B cell (primary cell): Measurements from ENCODE around the gene STX8. TPM values are rescaled to one million over a fixed set of nuclear protein-coding genes. Genes with fewer than 3 reads are reported as not detected.

Experiments used
- ATAC-seq: fragments of 200-7000 bp; cut with Tn5 transposase; one replicate; pipeline ENCODE4 v1.10.0; 2021; ENCODE audit warnings: low read depth, mild to moderate bottlenecking, moderate number of reproducible peaks, moderate library complexity
- CTCF ChIA-PET: fragments of 350-600 bp; sonication (Branson Sonifier 250); formaldehyde crosslinking; loops from one replicate; lab custom pipeline; 2021; ENCODE audit warnings: antibody characterized with exemption, inconsistent platforms; lab: Charles Lee
- POLR2A ChIA-PET: fragments of 350-600 bp; sonication (Branson Sonifier 250); formaldehyde crosslinking; loops from one replicate; lab custom pipeline; 2021; ENCODE audit warnings: antibody characterized with exemption; lab: Charles Lee
- DNase-seq: peaks from one replicate; pipeline ENCODE4 v3.0.0; 2013
- H2AFZ ChIP-seq: 2 replicates; pipeline ENCODE4 v1.6.1; 2012; ENCODE audit warnings: mild to moderate bottlenecking, low read depth, low read length; ENCODE audit not compliant: insufficient read depth, poor library complexity, severe bottlenecking
- H3K27ac ChIP-seq, 2 donors: 1 replicate in 1 of 2; 2 replicates in 1 of 2; pipeline ENCODE4 v1.5.1; 2012 to 2013; ENCODE audit warnings: low read length in 2 of 2, mild to moderate bottlenecking in 2 of 2, moderate library complexity in 1 of 2
- H3K27me3 ChIP-seq, 4 experiments: fragments of 200-600 bp in 1 of 4; sonication (generic) in 1 of 4; replicated peaks in 1 of 4; 1 replicate in 2 of 4; 2 replicates in 2 of 4; pipeline versions ENCODE4 v1.6.1 to v1.7.0; 2013 to 2016; ENCODE audit warnings: low read length in 3 of 4, mild to moderate bottlenecking in 2 of 4, mixed read lengths in 1 of 4, moderate library complexity in 1 of 4; ENCODE audit not compliant: insufficient read depth in 4 of 4, control insufficient read depth in 3 of 4; ENCODE audit errors: control extremely low read depth in 1 of 4
- H3K36me3 ChIP-seq, 2 experiments: replicated peaks in 1 of 2; 1 replicate in 1 of 2; 2 replicates in 1 of 2; pipeline versions ENCODE4 v1.6.1 to v1.7.1; 2013; ENCODE audit warnings: low read length in 1 of 2; ENCODE audit not compliant: insufficient read depth in 2 of 2, control insufficient read depth in 1 of 2; ENCODE audit errors: control extremely low read depth in 1 of 2, extremely low read depth in 1 of 2
- H3K4me1 ChIP-seq, 2 donors: fragments of 200-600 bp in 1 of 2; sonication (generic) in 1 of 2; 1 replicate in 1 of 2; 2 replicates in 1 of 2; pipeline versions ENCODE4 v1.5.1 to v1.6.1; 2013 to 2017; ENCODE audit warnings: low read length in 2 of 2; ENCODE audit not compliant: control insufficient read depth in 2 of 2, insufficient read depth in 2 of 2
- H3K4me2 ChIP-seq: replicated peaks from 2 replicates; pipeline ENCODE3; 2012; ENCODE audit warnings: mild to moderate bottlenecking, low read depth, low read length; ENCODE audit not compliant: poor library complexity, severe bottlenecking
- H3K4me3 ChIP-seq, 5 experiments: fragments of 200-600 bp in 1 of 5; sonication (generic) in 1 of 5; 1 replicate in 3 of 5; 2 replicates in 2 of 5; pipeline versions ENCODE4 v1.5.1 to v1.7.0; 2011 to 2016; ENCODE audit warnings: low read length in 4 of 5, mild to moderate bottlenecking in 4 of 5, low read depth in 2 of 5, control low read depth in 1 of 5, moderate library complexity in 1 of 5; ENCODE audit not compliant: insufficient read depth in 1 of 5; ENCODE audit errors: control extremely low read depth in 1 of 5, extremely low read depth in 1 of 5
- H3K79me2 ChIP-seq: fragments of 200-600 bp; sonication (generic); one replicate; pipeline ENCODE4 v1.6.0; 2016; ENCODE audit warnings: low read length; ENCODE audit not compliant: control insufficient read depth, insufficient read depth
- H3K9ac ChIP-seq: fragments of 200-600 bp; sonication (generic); 2 replicates; pipeline ENCODE4 v1.6.1; 2017; ENCODE audit warnings: mild to moderate bottlenecking, low read length, moderate library complexity
- H3K9me3 ChIP-seq, 3 donors: one replicate each; pipeline versions ENCODE4 v1.6.1 to v1.7.1; 2013; ENCODE audit warnings: low read length in 2 of 3; ENCODE audit not compliant: control insufficient read depth in 2 of 3, insufficient read depth in 1 of 3; ENCODE audit errors: control extremely low read depth in 1 of 3
- H4K20me1 ChIP-seq: 2 replicates; pipeline ENCODE4 v1.6.0; 2012; ENCODE audit warnings: mild to moderate bottlenecking, low read length; ENCODE audit not compliant: insufficient read depth, control insufficient read depth, poor library complexity, severe bottlenecking
- H3K27ac Mint-ChIP-seq: one replicate; pipeline ENCODE4 v1.8.0; 2021; ENCODE audit warnings: mixed read lengths
- H3K27me3 Mint-ChIP-seq: one replicate; pipeline ENCODE4 v1.8.0; 2021; ENCODE audit warnings: mixed read lengths
- H3K4me1 Mint-ChIP-seq: one replicate; pipeline ENCODE4 v1.8.0; 2021; ENCODE audit warnings: mixed read lengths
- H3K4me3 Mint-ChIP-seq: one replicate; pipeline ENCODE4 v1.8.0; 2021; ENCODE audit warnings: mixed read lengths
- H3K9me3 Mint-ChIP-seq: one replicate; pipeline ENCODE4 v1.8.0; 2022; ENCODE audit warnings: mixed read lengths; ENCODE audit not compliant: insufficient read depth
- CTCF ChIP-seq: fragments of 200-600 bp; IDR thresholded peaks from one replicate; pipeline ENCODE4 v1.8.0; 2022; ENCODE audit warnings: antibody characterized with exemption, mild to moderate bottlenecking
- EZH2 ChIP-seq: IDR thresholded peaks from 2 replicates; pipeline ENCODE4 v1.6.1; 2012; ENCODE audit warnings: borderline replicate concordance, low read depth, mild to moderate bottlenecking, moderate library complexity, low read length; ENCODE audit not compliant: insufficient read depth, poor library complexity, severe bottlenecking
- WGBS: methylation state at CpG from one replicate; pipeline ENCODE4 v1.1.5; 2013; ENCODE audit warnings: missing lambda C conversion rate; ENCODE audit not compliant: insufficient coverage; 5-methylcytosine and 5-hydroxymethylcytosine counted together
- intact Hi-C: fragments of 100-400 bp; cut with micrococcal nuclease; formaldehyde crosslinking; loops from one replicate; pipeline ENCODE4 v1.10.0; 2022
- polyA plus RNA-seq: library from polyadenylated mRNA; depleted of rRNA; stranded (reverse); fragments of >200 nt; gene quantifications from 2 replicates; pipeline ENCODE4 v1.2.3, GENCODE V29; 2012
- total RNA-seq, 2 donors: library from RNA; stranded (reverse); fragments of 120-200 nt in 1 of 2; gene quantifications; 1 replicate in 1 of 2; 2 replicates in 1 of 2; pipeline versions ENCODE4 v1.2.3 to v1.2.4, GENCODE V29; 2013 to 2022

STX8 gene
- total and polyA plus RNA-seq, 2 donors (not counting 1 experiment from before 2014, with no cell fraction given), result 35.8 to 61.5 TPM

DNA sequence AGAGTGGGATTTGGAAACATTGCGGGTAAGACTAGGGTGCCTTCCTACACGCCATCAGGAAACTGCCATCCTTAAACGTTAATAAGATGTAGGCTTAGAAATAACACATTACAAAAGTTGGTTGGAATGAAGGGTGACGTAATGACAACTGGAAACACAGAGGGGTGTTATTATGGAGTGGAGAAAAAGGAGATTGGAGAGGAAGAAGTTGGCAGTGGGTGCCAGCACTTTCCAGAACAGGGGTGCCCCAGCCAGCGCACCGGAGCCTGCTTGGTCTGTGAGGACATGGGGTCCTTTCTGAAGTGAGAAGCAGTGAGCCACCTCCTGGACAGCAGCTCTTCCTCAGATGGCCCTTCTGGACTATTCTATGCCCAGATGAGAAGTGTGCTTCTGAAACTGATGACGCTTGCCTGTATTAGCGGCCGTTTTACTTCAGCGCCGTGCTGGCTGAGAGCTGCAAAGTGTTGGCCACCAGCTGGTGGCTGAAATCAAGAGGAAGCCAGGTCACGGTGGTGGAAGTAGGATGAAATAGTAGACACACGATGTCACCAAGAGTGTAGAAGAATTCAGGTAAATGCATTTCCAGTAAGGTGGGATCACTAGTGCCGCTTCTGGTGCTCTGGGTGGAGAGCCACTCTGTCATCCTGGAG, 309.5 kb downstream of the STX8 start:
- Histone ChIP-seq H3K4me3 (no peak overlapping the region), H2AFZ (no peak overlapping the region), H3K36me3 (peaks cover 0 to 7% of the 10 kb centered on the region in 2 experiments), H3K27me3 (no peaks in the 10 kb centered on the region), H3K9me3 (peaks cover 0 to 5% (median 0%) of the 10 kb centered on the region in 3 donors), H3K79me2 (peaks cover 3% of the 10 kb centered on the region), H3K27ac (no peak overlapping the region), H3K4me1 (no peaks in the 10 kb centered on the region), H4K20me1 (no peaks in the 10 kb centered on the region), H3K9ac (no peak overlapping the region), H3K4me2 (no peak overlapping the region)
- Mint-ChIP-seq H3K9me3 (no peaks in the 10 kb centered on the region), H3K4me3 (no peak overlapping the region), H3K4me1 (no peaks in the 10 kb centered on the region), H3K27me3 (no peaks in the 10 kb centered on the region), H3K27ac (no peak overlapping the region)
- CTCF ChIA-PET, result no interaction called here
- DNase-seq, result no peak
- WGBS, result 97% methylated on average over 9 of the region's 14 CpGs
- TF ChIP-seq EZH2 (no peak), CTCF (no peak)
- no peak for ATAC-seq
- intact Hi-C loops, result no loop called here
- POLR2A ChIA-PET, result interaction anchor here (0.6 kb wide), 1 partner anchor 705 kb away, joined by 4 read pairs; no protein-coding TSS in a partner anchor

- no peak overlapping the region for H3K4me2 ChIP-seq
- POLR2A ChIA-PET, result no interaction called here
- peaks cover 3% of the 10 kb centered on the region for H3K79me2 ChIP-seq
- DNase-seq (no peak), ATAC-seq (no peak)
- H3K4me3 ChIP-seq, result no peak overlapping the region
- H3K27me3 ChIP-seq, result no peaks in the 10 kb centered on the region
- Mint-ChIP-seq H3K9me3 (no peaks in the 10 kb centered on the region), H3K4me1 (peaks cover 16% of the 10 kb centered on the region), H3K27ac (no peak overlapping the region), H3K4me3 (no peak overlapping the region), H3K27me3 (no peaks in the 10 kb centered on the region)
- H4K20me1 ChIP-seq, result no peaks in the 10 kb centered on the region
- 95% methylated on average over 15 of the region's 24 CpGs for WGBS
- H3K9ac ChIP-seq, result no peak overlapping the region
- intact Hi-C loops, result no loop called here
- no peak overlapping the region for H2AFZ ChIP-seq
- CTCF ChIA-PET, result no interaction called here
- H3K27ac ChIP-seq, result no peak overlapping the region
- H3K36me3 ChIP-seq, result peaks cover 0 to 5% of the 10 kb centered on the region in 2 experiments
- TF ChIP-seq CTCF, result no peak
- H3K4me1 ChIP-seq, result peaks cover 11 to 12% of the 10 kb centered on the region in 2 donors
- H3K9me3 ChIP-seq, result peaks cover 0 to 5% (median 0%) of the 10 kb centered on the region in 3 donors
These were observed 314.3 kb downstream of the STX8 start for GRCh38 chr17:9261081-9262012.
